ENCODE measurements around the gene ZNF385A.
A peak's percentile ranks its signal among the peaks of the same experiment; 100 is the strongest.

Gene ZNF385A
- 0.94 reads per million for total RNA-seq

GRCh38 chr12:54384591-54385041, at the start of gene ZNF385A:
Gene ZNF385A, minus strand, starts transcription at chr12:54384733. Its CDS starts 219 bp downstream, at chr12:54384514.
- DNase-seq: no peak

- no peak for DNase-seq
These were observed 48.3 kb upstream of the ZNF385A start for GRCh38 chr12:54432815-54433164.

GRCh38 chr12:54431911-54432814, 47.6 kb upstream of the ZNF385A start:
- DNase-seq: no peak

GRCh38 chr12:54430471-54431069, 46.0 kb upstream of the ZNF385A start:
- no peak for DNase-seq

GRCh38 chr12:54429014-54429471, 44.5 kb upstream of the ZNF385A start:
- no peak for DNase-seq

GRCh38 chr12:54428050-54429013, 43.8 kb upstream of the ZNF385A start:
- no peak for DNase-seq

GRCh38 chr12:54427106-54427505, 42.6 kb upstream of the ZNF385A start:
- no peak for DNase-seq

- no peak for DNase-seq
These were observed 42.2 kb upstream of the ZNF385A start for GRCh38 chr12:54426690-54427089.

- DNase-seq: no peak
These were observed 41.2 kb upstream of the ZNF385A start for GRCh38 chr12:54425702-54426101.

GRCh38 chr12:54424224-54424623, 39.7 kb upstream of the ZNF385A start:
- DNase-seq: no peak

GRCh38 chr12:54423816-54424150, 39.2 kb upstream of the ZNF385A start:
- DNase-seq: no peak

- no peak for DNase-seq
These were observed 37.3 kb upstream of the ZNF385A start for GRCh38 chr12:54421879-54422250.

- DNase-seq: no peak
These were observed 36.8 kb upstream of the ZNF385A start for GRCh38 chr12:54421175-54421878.

- no peak for DNase-seq
These were observed 36.2 kb upstream of the ZNF385A start for GRCh38 chr12:54420766-54421144.

- DNase-seq: peak; percentile 44
These were observed 34.8 kb upstream of the ZNF385A start, which contains the start of gene ITGA5 for GRCh38 chr12:54419088-54419887. Gene ITGA5, minus strand, starts transcription at chr12:54419266. Its CDS starts 68 bp downstream, at chr12:54419198.

- DNase-seq: no peak
These were observed 34.0 kb upstream of the ZNF385A start for GRCh38 chr12:54418441-54419087.

- no peak for DNase-seq
These were observed 33.3 kb upstream of the ZNF385A start for GRCh38 chr12:54417712-54418440.

GRCh38 chr12:54416687-54417603, 32.4 kb upstream of the ZNF385A start:
- no peak for DNase-seq
